Gastrocnemius medialis (tissue), 4 donors: Measurements from ENCODE around the gene SAMD4A. TPM values are rescaled to one million over a fixed set of nuclear protein-coding genes. Genes with fewer than 3 reads are reported as not detected.

Experiments used
- ATAC-seq, 2 donors: fragments of 150-250 bp; one replicate each; pipeline ENCODE4 v1.9.1; 2016
- DNase-seq, 2 donors: peaks; one replicate each; pipeline ENCODE4 v3.0.0-alpha.2; 2019
- H3K27ac ChIP-seq, 4 donors: fragments of 200-600 bp; sonication (generic); 1 replicate in 1 of 4; 2 replicates in 3 of 4; pipeline ENCODE4 v1.5.1; 2016 to 2018; ENCODE audit warnings: mild to moderate bottlenecking in 2 of 4, moderate library complexity in 1 of 4
- H3K27me3 ChIP-seq, 3 donors: fragments of 200-600 bp; sonication (generic) in 2 of 3; 1 replicate in 1 of 3; 2 replicates in 2 of 3; pipeline versions ENCODE4 v1.5.1 to v1.6.0; 2016 to 2019; ENCODE audit warnings: mild to moderate bottlenecking in 1 of 3, moderate library complexity in 1 of 3
- H3K36me3 ChIP-seq, 2 donors: fragments of 200-600 bp; sonication (generic) in 1 of 2; one replicate each; pipeline ENCODE4 v1.5.1; 2017 to 2018
- H3K4me1 ChIP-seq, 2 donors: fragments of 200-600 bp; sonication (generic) in 1 of 2; one replicate each; pipeline ENCODE4 v1.5.1; 2016 to 2017; ENCODE audit warnings: mild to moderate bottlenecking in 2 of 2
- H3K4me3 ChIP-seq, 4 donors: fragments of 200-600 bp; sonication (generic) in 3 of 4; 1 replicate in 1 of 4; 2 replicates in 3 of 4; pipeline ENCODE4 v1.5.1; 2016 to 2019; ENCODE audit warnings: mild to moderate bottlenecking in 2 of 4
- H3K9me3 ChIP-seq, 3 donors: fragments of 200-600 bp; sonication (generic) in 2 of 3; 1 replicate in 1 of 3; 2 replicates in 2 of 3; pipeline ENCODE4 v1.5.1; 2016 to 2019
- CTCF ChIP-seq, 5 experiments: fragments of 450-650 bp in 3 of 5; fragments of 200-600 bp in 2 of 5; sonication (generic) in 2 of 5; IDR thresholded peaks in 4 of 5; conservative IDR thresholded peaks in 1 of 5; 1 replicate in 4 of 5; 2 replicates in 1 of 5; pipeline ENCODE4 v1.5.1; 2016 to 2019; ENCODE audit warnings: antibody characterized with exemption in 5 of 5, mild to moderate bottlenecking in 3 of 5, moderate library complexity in 3 of 5
- POLR2A ChIP-seq, 2 donors: fragments of 450-650 bp; IDR thresholded peaks; one replicate each; pipeline ENCODE4 v1.6.1; 2017; ENCODE audit warnings: antibody characterized with exemption in 2 of 2, mild to moderate bottlenecking in 2 of 2, moderate library complexity in 2 of 2
- in situ Hi-C, 4 donors: fragments of 200-750 bp; cut with MboI; loops; one replicate each; pipeline versions ENCODE4 v1.15.0 to v1.8.0; 2017; ENCODE audit warnings: low sequenced_read_pairs in 4 of 4
- intact Hi-C: fragments of 100-400 bp; cut with DNase I; formaldehyde crosslinking; loops from one replicate; pipeline ENCODE4 v1.15.1; 2023; ENCODE audit warnings: low total_unique reads
- total RNA-seq, 4 donors: library from RNA; depleted of rRNA; stranded (reverse); fragments of >200 nt; gene quantifications; one replicate each; pipeline versions ENCODE4 v1.1.0 to v1.2.3, GENCODE V29; 2016

Gene SAMD4A
- total RNA-seq, 4 donors from 2014 or later: 26.4 to 48.0 (median 42.2) TPM

DNA sequence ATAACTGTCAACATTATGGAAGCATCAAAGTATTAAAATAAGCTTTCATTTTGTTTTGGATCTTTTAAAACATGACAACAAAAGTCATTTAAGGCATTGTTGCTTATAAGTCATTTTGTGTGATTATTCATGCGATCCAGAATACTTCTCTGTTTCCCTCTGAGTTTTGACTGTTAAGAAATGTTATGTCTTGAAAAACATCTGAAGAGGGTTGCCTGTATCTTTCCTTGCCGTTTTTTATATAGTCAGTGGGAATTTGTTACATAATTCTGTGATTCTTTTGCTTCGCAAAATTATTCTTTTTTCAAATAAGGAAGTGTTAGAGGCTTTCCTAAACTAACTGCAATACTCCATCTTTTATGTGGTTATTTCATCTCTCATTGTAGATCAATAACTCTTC, 78.7 kb downstream of the SAMD4A start:
- Histone ChIP-seq H3K27ac (peak overlapping the region; percentile 13 to 85 (median 34)), H3K27me3 (no peaks in the 10 kb centered on the region), H3K4me1 (peaks cover 48 to 80% of the 10 kb centered on the region in 2 donors), H3K36me3 (no peaks in the 10 kb centered on the region), H3K4me3 (no peak overlapping the region), H3K9me3 (no peaks in the 10 kb centered on the region)
- intact Hi-C loops: no loop called here
- DNase-seq (no peak), ATAC-seq (no peak)
- in situ Hi-C loops: no loop called here
- TF ChIP-seq CTCF (IDR thresholded peaks at IDR 0.05 in 4 of 5, conservative IDR thresholded peaks at IDR 0.05 in 1 of 5) (no peak), POLR2A (IDR thresholded peaks at IDR 0.05) (no peak)

GRCh38 chr14:54646626-54647025, 79.7 kb downstream of the SAMD4A start:
- peaks cover 58 to 85% of the 10 kb centered on the region in 2 donors for H3K4me1 ChIP-seq

DNA sequence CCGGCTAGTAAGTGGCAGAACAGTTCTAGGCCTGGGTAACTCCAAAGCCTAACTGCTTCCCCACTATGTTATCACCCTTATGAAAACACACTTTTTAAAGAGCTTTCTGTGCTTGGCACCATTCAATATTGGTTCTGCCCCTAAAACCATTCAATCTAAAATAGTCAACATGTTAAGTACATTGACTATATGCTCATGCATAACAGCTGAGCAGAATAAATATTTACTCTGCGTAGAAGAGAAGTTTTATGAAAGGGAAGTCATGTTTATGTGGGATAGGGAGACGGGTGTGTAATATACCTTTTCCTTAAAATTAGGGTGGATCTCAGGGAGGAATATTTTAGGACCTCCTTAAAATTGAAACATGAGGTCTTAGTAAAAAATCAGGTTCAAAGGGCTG, 80.5 kb downstream of the SAMD4A start:
- peak overlapping the region in 2 of 4 donors; percentile 83 to 85 for H3K27ac ChIP-seq
- H3K4me3 ChIP-seq: no peak overlapping the region
- intact Hi-C loops: no loop called here
- ATAC-seq (no peak), DNase-seq (no peak)
- in situ Hi-C loops: no loop called here
- no peaks in the 10 kb centered on the region for H3K36me3 ChIP-seq
- H3K27me3 ChIP-seq: no peaks in the 10 kb centered on the region
- no peak for TF ChIP-seq CTCF (IDR thresholded peaks at IDR 0.05 in 4 of 5, conservative IDR thresholded peaks at IDR 0.05 in 1 of 5)
- TF ChIP-seq POLR2A (IDR thresholded peaks at IDR 0.05): no peak
- H3K4me1 ChIP-seq: peaks cover 62 to 87% of the 10 kb centered on the region in 2 donors
- H3K9me3 ChIP-seq: no peaks in the 10 kb centered on the region

More at GRCh38 chr14:54646626-54647025, 79.7 kb downstream of the SAMD4A start:
- no peaks in the 10 kb centered on the region for H3K27me3 ChIP-seq
- no peaks in the 10 kb centered on the region for H3K36me3 ChIP-seq
- peak overlapping the region; percentile 13 to 85 (median 34) for H3K27ac ChIP-seq
- no peak for ATAC-seq
- no peaks in the 10 kb centered on the region for H3K9me3 ChIP-seq
- H3K4me3 ChIP-seq: no peak overlapping the region
- DNase-seq: no peak
- in situ Hi-C loops: no loop called here
- TF ChIP-seq POLR2A (IDR thresholded peaks at IDR 0.05) (no peak), CTCF (IDR thresholded peaks at IDR 0.05 in 4 of 5, conservative IDR thresholded peaks at IDR 0.05 in 1 of 5) (no peak)
- intact Hi-C loops: no loop called here

GRCh38 chr14:54649056-54649455, 82.1 kb downstream of the SAMD4A start:
- DNase-seq (no peak), ATAC-seq (no peak)
- Histone ChIP-seq H3K4me3 (no peak overlapping the region), H3K9me3 (no peaks in the 10 kb centered on the region), H3K36me3 (no peaks in the 10 kb centered on the region), H3K27ac (peak overlapping the region; percentile 83 to 85 (median 84)), H3K27me3 (no peaks in the 10 kb centered on the region), H3K4me1 (peaks cover 61 to 87% of the 10 kb centered on the region in 2 donors)
- no peak for TF ChIP-seq CTCF (IDR thresholded peaks at IDR 0.05 in 4 of 5, conservative IDR thresholded peaks at IDR 0.05 in 1 of 5)
- TF ChIP-seq POLR2A (IDR thresholded peaks at IDR 0.05): no peak
- in situ Hi-C loops (no loop called here), intact Hi-C loops (no loop called here)
